CD4-positive, alpha-beta T cell treated with Interferon alpha-2 for 1 hour (primary cell): Measurements from ENCODE around the gene EN2.

Experiments
- DNase-seq, 2 donors: peaks; one replicate each; pipeline ENCODE4 v3.0.0-alpha.2; 2020 to 2022

Gene EN2

DNA sequence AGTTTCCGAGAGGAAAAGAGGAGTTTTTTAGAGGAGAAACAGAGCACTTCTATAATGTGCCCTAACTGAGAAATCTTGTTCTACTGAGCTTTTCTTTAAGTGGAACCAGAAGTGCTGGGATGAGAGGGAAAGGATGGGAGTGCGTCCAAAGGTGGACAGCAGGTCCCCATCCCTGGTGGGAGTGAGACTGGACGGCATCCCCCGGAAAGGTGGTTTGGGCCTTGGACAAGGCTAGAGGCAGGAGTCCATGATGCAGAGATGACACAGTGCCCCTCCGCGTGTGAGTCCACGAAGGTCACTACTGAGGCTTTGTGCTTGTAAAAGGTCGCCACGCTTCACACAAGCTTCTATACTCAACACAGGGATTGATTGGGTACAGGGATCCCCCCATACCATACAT is 6.1 kb upstream of the EN2 start:
- no peak for DNase-seq

DNA sequence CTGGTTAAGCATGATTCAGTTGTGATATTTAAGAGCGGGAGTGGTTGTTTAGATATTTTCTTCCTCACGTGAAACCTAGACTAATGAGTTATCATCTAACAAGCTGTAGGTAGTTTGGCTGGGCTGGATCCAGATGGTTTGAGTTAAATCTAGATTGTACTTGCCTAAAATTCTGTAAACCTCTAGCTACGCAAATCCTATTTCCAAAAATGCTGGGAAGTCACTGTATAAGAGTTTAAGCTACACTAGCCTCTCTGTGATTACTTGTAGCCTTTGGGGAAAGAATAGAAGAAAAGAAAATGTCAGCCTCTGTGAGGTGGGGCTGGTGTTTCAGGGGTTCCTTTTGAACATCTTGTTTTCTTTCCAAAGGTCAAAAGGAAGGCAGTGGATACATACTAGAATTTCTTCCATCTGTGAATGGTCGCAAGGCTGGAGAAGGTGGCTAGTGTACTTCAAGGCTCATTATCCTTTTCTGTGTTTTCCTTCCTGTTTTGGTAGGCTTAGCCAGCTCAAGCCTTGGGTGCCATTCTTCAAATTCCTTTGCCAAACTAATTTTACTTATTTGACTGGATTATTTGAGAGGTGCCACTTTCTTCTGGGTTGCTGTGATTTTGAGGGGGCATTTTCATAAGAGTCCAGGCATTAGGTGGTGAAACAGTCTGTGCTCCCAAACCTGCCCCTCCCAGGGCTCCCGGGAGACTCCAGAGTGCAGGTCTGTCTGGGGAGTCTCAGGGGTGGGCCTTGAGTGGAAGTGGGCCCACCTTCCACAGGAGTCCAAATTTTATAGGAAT is 5.2 kb upstream of the EN2 start:
- DNase-seq: no peak

DNA sequence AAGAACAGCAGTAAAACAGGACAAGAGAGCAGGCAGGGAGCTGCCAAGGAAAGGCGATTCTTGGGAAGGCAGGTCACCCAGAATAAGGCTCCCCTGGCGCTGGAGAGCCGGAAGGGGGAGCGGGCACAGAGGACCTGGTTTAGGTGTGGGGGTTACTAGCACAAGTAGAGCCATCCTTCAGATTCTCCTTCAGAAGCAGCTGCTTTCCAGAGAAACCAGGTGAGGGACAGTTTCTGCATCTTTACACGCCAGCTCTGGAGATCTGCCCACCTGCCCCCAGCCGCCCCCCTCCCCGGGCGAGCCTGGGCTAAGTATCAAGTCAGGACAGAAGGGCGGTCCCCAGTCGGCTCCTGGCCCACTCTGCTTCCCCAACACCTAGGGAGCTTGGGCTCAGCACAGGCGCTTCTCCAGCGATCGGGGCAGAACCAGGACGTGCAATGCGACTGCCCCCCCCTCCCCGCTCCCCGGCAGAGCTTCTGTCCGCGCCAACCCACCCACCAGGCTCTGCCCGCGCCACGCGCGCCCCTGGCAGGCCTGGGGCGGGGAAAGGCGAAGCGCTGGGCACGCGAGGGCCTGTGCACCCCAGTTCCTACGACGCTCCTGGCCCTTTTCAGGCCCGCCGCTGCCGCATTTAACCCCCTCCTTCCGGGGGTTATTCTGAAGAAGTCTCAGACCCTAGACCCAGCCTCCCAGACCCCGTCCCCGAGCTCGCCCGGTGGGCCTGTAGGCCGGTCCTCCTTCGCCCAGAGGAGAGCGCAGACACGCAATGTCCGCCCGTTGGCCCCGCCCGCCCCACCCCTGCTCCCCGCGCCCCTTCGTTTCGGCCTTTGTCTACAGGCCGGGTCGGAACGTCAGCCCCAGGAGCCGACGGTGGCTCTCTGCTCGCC is 4.4 kb upstream of the EN2 start:
- DNase-seq: no peak

DNA sequence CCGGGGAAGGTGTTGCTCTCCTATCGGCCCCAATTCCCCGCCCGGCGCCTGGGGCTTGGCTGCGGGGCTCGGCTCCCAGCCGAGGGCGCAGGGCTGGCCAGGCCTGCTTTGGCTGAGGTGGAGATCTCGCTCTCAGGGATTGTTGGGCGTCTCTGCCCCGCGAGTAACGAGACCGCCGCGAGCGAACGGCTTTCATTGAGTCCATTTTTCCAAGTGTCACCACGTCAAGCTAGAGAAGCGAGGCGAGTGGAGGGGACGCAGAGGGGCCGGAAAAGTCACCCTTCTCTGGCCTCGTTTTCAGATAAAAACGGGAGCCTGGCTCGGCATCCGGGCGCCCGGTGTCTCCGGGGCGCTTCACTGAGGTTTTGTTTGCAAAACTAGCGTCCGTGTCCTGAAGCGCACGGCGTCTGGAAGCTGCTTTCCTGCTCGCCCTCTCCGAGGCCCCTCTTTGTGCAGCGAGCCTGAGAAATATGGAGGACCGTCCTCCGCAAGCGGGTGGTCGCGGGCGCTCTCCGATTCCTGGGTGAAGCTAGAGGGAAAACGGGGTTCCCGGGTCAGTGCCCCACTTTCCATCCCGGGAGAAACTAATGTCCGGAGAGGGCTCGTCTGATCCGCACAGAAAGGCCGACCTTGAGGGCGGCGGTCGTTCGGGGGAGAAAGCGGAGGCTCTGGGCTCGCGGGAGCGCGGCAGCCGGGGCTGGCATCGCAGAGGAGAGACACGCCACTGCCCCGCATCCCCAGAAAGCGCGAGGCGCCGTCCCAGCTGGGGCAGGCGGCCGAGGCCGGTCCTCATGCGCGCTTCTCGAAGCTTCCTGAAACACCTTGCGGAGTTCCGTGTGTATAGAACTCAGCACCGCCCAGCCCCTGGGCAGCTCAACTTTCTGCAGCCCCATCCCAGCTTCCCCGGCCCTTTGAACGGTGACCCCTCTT is 3.5 kb upstream of the EN2 start:
- no peak for DNase-seq

DNA sequence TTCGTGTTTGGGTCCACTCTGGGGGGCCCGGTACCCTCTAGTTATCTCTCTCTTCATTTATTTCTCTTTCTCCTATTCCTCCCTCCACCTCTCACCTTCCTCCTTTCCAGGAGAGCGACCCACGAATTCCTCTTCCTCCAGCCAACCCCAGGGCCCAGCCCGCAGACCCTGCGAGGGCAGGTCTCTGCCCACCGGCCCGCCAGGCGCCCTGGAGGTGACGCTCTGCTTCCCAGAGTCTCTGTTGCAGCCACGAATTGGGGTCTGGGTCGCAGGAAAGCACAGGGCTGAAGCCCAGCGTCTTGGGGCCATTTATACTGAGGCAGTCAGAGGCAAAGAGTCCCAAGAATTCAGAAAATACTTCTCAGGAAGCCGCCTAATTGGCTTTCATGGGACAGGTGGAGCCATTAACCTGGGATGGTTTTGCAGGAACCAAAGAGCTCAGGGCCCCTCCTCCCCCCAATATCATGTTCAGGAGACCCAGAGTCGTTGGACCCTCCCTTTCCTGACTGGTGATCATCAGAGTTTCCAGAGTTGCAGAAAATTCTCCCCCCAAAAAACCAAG is 2.7 kb upstream of the EN2 start:
- no peak for DNase-seq

DNA sequence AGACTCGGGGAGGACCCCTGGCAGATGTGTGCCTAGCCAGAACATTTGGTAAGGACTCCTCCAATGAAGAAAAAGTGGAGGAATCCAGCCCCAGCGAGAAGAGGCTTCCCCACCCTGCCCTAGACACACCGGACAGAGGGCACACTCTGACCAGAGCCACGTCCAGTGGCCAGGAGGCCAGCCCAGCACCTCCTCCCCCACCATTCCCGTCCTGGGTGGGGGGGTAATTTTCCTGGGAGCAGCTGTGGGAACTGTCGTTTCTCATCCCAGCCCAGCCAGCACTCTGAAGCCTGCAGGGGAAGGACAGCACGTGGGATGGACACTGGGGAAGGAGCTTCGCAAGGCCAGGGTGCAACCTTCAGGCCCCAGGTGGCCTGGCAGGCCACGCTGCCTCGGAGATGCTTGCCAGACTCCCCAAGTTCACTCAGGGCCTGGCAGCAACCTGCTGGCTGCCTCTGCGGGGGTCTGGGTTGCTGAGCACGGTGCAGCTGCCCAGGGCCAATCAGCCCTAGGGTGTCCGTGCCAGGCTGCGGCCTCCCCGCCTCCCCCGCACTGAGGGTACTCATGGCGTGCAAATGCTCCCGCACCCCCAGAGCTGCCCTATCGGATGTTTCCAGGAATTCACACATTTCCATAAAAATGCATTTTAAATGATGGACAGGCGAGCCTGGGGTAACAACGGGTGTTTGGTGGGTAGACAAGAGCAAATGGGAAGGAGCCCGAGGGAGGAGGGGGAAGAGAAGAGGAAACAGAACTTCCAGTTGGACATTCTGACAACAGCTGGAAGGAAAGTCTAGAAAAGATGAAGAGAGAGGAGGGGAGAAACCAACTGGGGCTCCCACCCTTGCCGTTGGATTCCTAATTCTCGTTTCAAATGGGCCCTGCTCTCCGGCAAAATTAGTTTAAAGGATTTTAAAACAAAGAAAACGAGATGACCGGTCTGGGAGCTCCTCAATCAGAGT is 1.9 kb upstream of the EN2 start:
- DNase-seq: no peak

DNA sequence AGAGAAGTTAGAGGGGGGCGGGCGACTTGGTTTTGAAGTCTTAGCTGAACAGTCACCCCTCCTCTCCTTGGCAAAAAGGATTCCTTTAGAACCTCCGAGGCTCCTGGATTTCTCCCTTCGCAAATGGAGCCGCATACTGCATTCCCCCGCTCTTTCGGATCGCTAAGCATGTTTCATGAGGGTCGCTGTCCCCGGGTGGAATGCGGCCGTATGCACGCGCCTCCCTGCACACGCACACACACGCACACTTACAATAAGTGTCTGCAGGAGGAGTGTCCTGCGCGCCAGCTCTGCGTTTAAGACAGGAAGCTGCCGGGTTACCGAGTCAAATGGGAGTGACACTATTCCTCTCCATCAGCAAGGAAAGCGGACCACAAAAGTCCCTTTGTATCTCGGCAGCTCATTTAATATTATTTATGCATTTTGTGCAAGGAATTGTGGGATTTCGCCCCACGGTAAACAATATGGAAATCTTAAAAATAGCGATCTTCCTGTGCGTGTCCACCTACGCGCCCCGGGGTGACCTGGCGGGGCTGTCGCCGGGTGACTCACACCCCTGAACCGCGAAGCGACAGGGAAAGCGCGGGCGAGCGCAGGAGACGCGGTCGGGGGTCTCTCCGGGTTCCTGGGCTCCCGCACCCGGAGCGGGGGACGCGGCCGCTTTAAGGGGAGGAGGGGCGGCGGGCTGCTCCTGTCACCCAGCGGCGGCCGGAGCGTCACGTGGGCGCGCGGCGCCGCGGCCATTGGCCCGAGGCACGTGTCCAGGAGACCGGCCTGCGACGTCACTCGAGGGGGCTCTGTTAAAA is 988 bp upstream of the EN2 start:
- DNase-seq: peak in 1 of 2 donors; percentile 9

DNA sequence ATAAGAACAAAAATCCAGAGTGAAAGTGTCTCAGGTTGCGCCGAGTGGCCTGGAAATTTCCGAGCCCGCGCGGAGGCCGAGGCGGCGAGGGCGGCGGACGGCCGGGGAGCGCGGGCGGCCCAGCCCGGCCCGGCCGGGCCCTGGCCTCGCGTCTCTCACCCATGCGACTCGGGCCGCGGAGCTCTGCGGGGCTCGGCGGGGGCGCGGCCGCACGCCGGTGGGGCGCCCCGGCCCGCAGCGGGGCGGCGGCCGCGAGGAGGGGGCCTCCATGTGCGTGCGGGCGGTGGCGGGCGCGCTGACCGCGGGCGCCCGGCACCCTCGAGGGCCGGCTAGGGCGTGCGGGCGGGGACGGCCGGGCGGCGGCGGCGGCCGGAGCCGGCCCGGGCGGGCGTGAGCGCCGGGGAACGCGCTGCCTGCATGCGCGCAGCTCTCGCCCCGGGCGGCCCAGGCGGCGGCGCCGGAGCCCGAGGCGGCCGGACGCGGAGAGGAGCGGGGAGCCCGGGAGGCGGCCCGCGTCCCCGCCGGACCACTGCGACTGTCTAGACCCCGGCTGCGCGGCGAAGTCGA is 302 bp upstream of the EN2 start:
- no peak for DNase-seq

DNA sequence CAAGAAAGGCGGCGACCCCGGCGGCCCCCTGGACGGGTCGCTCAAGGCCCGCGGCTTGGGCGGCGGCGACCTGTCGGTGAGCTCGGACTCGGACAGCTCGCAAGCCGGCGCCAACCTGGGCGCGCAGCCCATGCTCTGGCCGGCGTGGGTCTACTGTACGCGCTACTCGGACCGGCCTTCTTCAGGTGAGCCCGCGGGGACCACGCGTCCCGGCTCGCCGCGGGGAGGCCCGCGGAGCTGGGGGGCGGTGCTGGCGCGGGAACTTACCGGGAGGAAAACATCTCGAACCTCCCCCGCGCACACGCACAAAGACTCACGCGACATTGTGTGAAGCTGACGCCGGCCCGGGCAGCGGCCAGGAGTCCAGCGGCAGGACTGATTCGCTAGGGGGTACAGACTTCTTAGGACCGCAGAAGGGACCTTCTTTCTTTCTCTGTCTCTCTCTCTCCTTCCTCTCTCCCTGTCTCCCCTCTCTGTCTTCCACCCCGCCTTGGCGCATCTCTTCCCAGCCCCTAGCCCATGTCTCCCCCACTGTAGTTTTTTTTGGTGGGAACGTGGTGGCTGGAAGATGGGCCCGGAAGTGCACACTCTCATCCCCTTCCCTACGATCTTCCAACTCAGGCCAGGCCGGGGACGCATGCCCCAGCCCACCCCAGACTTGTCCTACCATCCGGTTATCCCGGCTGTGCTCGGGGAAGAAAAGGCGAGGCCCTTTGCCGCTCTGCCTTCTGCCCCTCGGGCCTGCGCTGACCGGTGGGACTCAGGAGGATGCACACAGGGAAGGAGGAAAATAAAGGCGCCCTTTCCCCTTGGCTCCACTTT is 1.2 kb downstream of the EN2 start:
- DNase-seq: no peak

DNA sequence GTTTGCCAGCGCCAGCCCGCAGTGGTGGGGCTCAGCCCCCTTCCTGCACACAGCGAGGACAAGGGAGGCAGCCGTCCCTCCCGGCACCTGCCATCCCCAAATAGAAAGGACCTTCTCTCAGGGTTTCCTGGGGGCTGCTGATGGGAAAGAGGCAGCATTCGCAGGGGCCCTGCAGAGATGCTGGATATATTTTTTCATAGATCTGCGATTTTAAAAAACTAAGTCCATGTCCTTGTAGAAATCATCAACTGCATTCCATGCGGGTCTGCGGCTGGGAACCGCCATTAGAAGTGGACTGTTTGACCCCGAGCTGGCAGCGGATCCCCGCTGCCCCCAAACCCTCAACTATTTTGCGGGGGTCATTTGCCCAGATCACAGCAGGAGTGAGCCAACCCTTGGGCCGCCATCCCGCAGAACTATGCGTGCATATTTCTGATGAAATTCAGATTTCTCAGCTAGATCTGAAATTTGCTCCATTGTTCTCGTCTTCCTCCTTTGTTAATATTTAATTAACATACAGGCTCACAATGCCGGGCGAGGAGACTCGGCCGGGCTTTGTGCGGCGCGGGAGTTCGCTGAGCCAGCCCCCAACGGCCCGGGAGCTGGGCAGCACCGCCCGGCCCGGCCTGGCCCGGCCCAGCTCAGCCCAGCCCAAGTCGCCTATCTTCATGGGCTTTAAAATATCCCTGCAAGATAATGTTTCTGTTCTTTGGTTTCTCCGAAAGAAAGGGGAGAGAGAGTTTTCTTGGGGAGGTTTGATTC is 2.0 kb downstream of the EN2 start:
- DNase-seq: no peak

DNA sequence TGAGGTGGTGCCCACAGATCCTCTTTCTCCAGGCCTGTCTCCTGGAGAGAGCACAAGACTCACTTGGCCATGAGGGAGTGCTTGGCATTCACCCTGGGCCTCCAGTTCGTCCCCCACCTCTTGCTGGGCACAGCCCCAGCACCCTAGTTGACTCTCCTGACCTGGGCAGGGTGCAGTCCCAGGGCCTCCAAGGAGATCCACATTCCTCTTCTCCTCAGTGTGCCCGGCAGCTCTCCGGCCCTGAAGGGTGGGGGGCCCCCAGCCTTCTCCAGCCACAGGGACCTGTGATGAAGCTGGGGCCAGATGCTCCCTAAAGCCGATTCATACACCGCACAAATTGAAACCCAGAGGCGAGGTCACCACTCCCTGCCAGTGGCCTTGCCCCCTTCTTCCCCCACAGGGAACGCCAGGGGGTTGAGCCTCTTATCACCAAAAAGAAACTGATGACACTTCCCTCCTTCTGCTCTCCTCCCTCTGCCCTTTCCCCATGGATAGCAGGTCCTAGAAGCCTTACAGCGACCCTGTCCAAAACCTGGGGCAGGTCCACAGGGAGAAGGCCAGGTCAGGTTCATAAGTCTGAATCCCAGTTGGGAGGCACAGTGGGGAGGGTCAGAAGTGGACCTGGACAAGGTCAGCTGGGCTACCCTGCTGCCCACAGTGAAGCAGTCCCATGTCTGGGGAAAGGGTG is 3.1 kb downstream of the EN2 start:
- DNase-seq: no peak

DNA sequence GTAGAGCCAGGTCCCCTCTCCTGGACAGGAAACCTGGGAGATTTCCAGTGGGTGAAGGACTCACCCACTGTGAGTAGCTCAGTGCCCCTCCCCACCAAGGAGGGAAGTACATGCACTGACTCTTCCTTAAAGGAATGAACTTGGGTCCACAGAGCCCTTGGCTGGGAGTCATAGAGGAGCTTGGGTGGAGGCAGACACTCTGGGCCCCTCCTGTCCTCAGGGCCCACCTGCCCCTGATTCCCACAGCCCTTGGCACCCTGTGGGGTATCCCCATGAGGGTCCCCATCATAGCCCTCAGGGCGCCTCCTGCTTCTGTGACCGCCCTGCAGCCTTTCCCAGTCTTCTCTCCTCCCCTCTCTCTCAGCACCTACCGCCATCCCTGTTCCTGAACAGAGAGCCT is 3.7 kb downstream of the EN2 start:
- DNase-seq: no peak

DNA sequence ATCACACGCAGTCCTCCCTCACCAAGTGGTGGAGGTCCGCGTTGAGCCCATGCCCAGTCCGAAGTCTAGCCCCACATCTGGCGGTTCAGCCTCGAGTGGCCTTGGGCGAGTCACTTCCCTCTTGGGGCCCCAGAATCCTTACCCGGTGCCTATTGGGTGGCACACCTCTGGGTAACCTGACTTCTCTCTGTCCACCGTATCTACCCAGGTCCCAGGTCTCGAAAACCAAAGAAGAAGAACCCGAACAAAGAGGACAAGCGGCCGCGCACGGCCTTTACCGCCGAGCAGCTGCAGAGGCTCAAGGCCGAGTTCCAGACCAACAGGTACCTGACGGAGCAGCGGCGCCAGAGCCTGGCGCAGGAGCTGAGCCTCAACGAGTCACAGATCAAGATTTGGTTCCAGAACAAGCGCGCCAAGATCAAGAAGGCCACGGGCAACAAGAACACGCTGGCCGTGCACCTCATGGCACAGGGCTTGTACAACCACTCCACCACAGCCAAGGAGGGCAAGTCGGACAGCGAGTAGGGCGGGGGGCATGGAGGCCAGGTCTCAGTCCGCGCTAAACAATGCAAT is 4.3 kb downstream of the EN2 start:
- DNase-seq: no peak

DNA sequence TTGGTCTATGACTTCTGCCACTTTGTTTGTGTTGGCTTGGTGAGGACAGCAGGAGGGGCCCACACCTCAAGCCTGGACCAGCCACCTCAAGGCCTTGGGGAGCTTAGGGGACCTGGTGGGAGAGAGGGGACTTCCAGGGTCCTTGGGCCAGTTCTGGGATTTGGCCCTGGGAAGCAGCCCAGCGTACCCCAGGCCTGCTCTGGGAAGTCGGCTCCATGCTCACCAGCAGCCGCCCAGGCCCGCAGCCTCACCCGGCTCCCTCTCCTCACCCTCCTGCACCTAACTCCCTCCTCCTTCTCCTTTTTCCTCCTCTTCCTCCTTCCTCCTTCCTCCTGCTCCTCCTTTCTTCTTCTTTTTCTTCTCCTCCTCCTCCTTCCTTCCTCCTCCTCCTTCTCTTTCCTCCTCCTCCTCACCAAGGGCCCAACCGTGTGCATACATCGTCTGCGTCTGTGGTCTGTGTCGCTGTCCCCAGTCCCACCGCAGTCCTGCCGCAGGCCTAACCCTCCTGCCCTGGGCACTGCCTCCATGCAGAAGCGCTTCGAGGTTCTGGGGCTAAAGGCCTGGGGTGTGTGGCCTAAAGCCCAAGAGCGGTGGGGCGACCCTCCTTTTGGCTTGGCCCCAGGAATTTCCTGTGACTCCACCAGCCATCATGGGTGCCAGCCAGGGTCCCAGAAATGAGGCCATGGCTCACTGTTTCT is 5.3 kb downstream of the EN2 start:
- DNase-seq: no peak

DNA sequence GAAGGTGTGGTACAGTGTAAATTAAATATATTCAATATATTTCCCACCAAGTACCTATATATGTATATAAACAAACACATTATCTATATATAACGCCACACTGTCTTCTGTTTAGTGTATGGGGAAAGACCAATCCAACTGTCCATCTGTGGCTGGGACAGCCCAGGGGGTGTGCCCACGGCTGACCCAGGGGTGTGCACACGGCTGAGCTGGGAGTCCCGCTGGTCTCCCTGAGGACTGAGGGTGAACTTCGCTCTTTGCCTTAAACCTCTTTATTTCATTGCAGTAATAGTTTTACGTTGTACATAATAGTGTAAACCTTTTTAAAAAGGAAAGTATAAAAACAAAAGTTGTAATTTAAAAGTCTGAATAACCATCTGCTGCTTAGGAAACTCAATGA is 6.3 kb downstream of the EN2 start:
- DNase-seq: no peak

DNA sequence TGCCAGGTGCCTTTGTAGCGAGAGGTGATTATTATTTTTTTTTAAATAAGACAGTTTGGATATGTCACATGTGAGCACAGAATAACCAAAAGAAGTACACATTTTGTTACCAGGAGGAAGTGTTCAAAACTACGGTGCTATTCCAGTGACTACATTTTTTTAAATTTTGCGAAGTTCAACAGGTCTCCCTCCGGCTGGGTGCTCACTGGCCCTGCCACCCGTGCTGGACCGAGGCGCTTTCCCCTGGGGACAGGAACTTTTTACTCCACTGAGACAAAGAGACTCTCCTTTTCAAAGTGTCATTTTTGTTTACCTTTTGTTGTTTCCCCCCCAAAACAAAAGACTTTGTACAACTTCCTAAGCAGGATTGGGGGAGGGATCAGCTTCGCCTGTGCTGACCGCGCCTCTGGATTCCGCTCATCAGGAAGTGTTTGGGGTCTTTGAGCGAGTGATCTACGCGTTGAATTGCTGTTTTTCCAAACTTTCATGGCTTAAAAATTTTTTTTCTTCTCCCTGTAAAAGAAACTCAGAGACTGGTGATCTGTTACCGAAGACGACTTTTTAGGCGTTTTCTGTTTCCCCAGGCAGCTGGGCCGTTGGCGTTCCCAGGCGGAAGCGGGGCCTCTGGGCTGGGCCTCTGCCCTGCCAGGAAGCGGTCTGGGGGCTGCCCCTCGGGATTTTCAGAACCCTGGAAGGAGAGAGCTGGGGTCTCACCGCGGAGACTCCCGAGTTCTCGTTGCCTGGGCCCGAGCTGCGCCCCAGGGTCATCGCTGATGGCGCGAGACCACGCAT is 7.2 kb downstream of the EN2 start:
- no peak for DNase-seq
